Endothelial cell of umbilical vein (primary cell): Measurements from ENCODE around the gene SMC4. TPM values are rescaled to one million over a fixed set of nuclear protein-coding genes. Genes with fewer than 3 reads are reported as not detected.

Source experiments
- BruUV-seq: library from RNA; stranded (reverse); fragments of 400-500 nt; replicated peaks from 2 replicates; lab custom pipeline; 2021; lab: Mats Ljungman, UMichigan
- CTCF ChIA-PET: fragments of 300-600, 350-600 bp; sonication (Branson Sonifier 250); formaldehyde crosslinking; loops from one replicate; lab custom pipeline; 2021; ENCODE audit warnings: antibody characterized with exemption, inconsistent platforms; lab: Charles Lee
- POLR2A ChIA-PET: fragments of 300-600, 350-600 bp; sonication (Branson Sonifier 250); formaldehyde crosslinking; loops from one replicate; lab custom pipeline; 2021; ENCODE audit warnings: antibody characterized with exemption, inconsistent platforms; lab: Charles Lee
- DNase-seq: peaks from one replicate; pipeline ENCODE4 v3.0.0-alpha.2; 2011; ENCODE audit warnings: low read depth, low spot score
- FAIRE-seq: peaks from 2 replicates; lab custom pipeline; 2011; peaks lifted over from hg19 to GRCh38; lab: Jason Lieb, UNC
- H2AFZ ChIP-seq: 2 replicates; pipeline ENCODE4 v1.6.0; 2012; ENCODE audit warnings: low read depth, low read length, control low read depth, inconsistent platforms
- H3K27ac ChIP-seq: 2 replicates; pipeline ENCODE4 v1.5.1; 2011; ENCODE audit warnings: low read depth, mild to moderate bottlenecking, control low read depth, low read length, moderate library complexity; ENCODE audit not compliant: insufficient read depth
- H3K27me3 ChIP-seq, 2 experiments: 2 replicates each; pipeline versions ENCODE4 v1.6.0 to v1.6.1; 2011; ENCODE audit warnings: low read length in 2 of 2, mixed read lengths in 1 of 2; ENCODE audit not compliant: control insufficient read depth in 2 of 2, insufficient read depth in 2 of 2
- H3K36me3 ChIP-seq, 2 experiments: 2 replicates in 1 of 2; 3 replicates in 1 of 2; pipeline ENCODE4 v1.5.1; 2011; ENCODE audit warnings: low read length in 2 of 2, mild to moderate bottlenecking in 1 of 2, moderate library complexity in 1 of 2; ENCODE audit not compliant: control insufficient read depth in 2 of 2, insufficient read depth in 2 of 2; ENCODE audit errors: extremely low read depth in 1 of 2
- H3K4me1 ChIP-seq: 3 replicates; pipeline ENCODE4 v1.5.1; 2011; ENCODE audit warnings: mild to moderate bottlenecking, low read length; ENCODE audit not compliant: control insufficient read depth, insufficient read depth; ENCODE audit errors: extremely low read depth
- H3K4me2 ChIP-seq: 2 replicates; pipeline ENCODE4 v1.6.1; 2011; ENCODE audit warnings: low read length, control low read depth, mixed read lengths; ENCODE audit not compliant: insufficient read depth
- H3K4me3 ChIP-seq, 3 experiments: fragments of 200-600 bp in 1 of 3; sonication (generic), shearing (Covaris generic) in 1 of 3; replicated peaks in 1 of 3; 2 replicates each; pipeline ENCODE4 v1.5.1; 2011 to 2016; ENCODE audit warnings: control low read depth in 3 of 3, low read length in 3 of 3, mild to moderate bottlenecking in 2 of 3, inconsistent platforms in 1 of 3, low read depth in 1 of 3, moderate library complexity in 1 of 3; ENCODE audit not compliant: insufficient read depth in 1 of 3
- H3K79me2 ChIP-seq: 2 replicates; pipeline ENCODE4 v1.6.0; 2012; ENCODE audit warnings: low read length, inconsistent platforms; ENCODE audit not compliant: control insufficient read depth, insufficient read depth
- H3K9ac ChIP-seq: replicated peaks from 2 replicates; pipeline ENCODE3; 2011; ENCODE audit warnings: low read length, control low read depth; ENCODE audit not compliant: insufficient read depth; ENCODE audit errors: extremely low read depth
- H3K9me1 ChIP-seq: replicated peaks from 3 replicates; pipeline ENCODE4 v1.6.0; 2011; ENCODE audit warnings: mild to moderate bottlenecking, low read length; ENCODE audit not compliant: control insufficient read depth, insufficient read depth; ENCODE audit errors: extremely low read depth
- H3K9me3 ChIP-seq: replicated peaks from 2 replicates; pipeline ENCODE4 v1.5.1; 2012; ENCODE audit warnings: low read length, inconsistent platforms; ENCODE audit not compliant: control insufficient read depth, insufficient read depth
- H4K20me1 ChIP-seq: replicated peaks from 2 replicates; pipeline ENCODE3; 2011; ENCODE audit warnings: mild to moderate bottlenecking, low read length; ENCODE audit not compliant: control insufficient read depth, insufficient read depth; ENCODE audit errors: extremely low read depth
- CTCF ChIP-seq, 2 donors: IDR thresholded peaks; 1 replicate in 1 of 2; 2 replicates in 1 of 2; pipeline ENCODE4 v1.5.1; 2011; ENCODE audit warnings: low read length in 2 of 2, mild to moderate bottlenecking in 2 of 2, moderate library complexity in 2 of 2, control low read depth in 1 of 2, inconsistent platforms in 1 of 2, low read depth in 1 of 2; ENCODE audit not compliant: insufficient read depth in 1 of 2; ENCODE audit errors: extremely low read depth in 1 of 2
- GATA2 ChIP-seq: IDR thresholded peaks from 2 replicates; pipeline ENCODE4 v1.7.0; 2011; ENCODE audit warnings: low read depth, mild to moderate bottlenecking, moderate library complexity, mixed read lengths, low read length; ENCODE audit not compliant: insufficient read length, insufficient read depth
- JUN ChIP-seq: IDR thresholded peaks from 2 replicates; pipeline ENCODE4 v1.6.1; 2011; ENCODE audit warnings: borderline replicate concordance, low read depth; ENCODE audit not compliant: insufficient read length, insufficient read depth
- MYC ChIP-seq: IDR thresholded peaks from one replicate; pipeline ENCODE4 v1.6.1; 2011; ENCODE audit warnings: mild to moderate bottlenecking, low read depth, low read length
- dilution Hi-C: fragments of 300-500 bp; cut with MboI; formaldehyde crosslinking; loops from one replicate; pipeline ENCODE4 v1.15.0; 2019; ENCODE audit warnings: low sequenced_read_pairs; ENCODE audit not compliant: extremely low pct_ligation_motif_present
- intact Hi-C: fragments of 100-400 bp; cut with micrococcal nuclease; formaldehyde crosslinking; loops from one replicate; pipeline ENCODE4 v1.10.0; 2022
- polyA plus RNA-seq, 4 experiments: library from polyadenylated mRNA; depleted of rRNA in 3 of 4; stranded (reverse) in 3 of 4; unstranded in 1 of 4; fragments of >200 nt; gene quantifications; 2 replicates each; pipeline versions ENCODE4 v1.2.1 to v1.2.3, GENCODE V29; 2011 to 2012; ENCODE audit warnings: missing spikeins in 1 of 4
- total RNA-seq: library from RNA; stranded (reverse); gene quantifications from 2 replicates; pipeline ENCODE4 v1.2.3, GENCODE V29; 2021

Gene SMC4
- total and polyA plus RNA-seq, 2 donors (not counting 3 experiments of a cell fraction or from before 2014, with no cell fraction given): 32.1 to 153 TPM

DNA sequence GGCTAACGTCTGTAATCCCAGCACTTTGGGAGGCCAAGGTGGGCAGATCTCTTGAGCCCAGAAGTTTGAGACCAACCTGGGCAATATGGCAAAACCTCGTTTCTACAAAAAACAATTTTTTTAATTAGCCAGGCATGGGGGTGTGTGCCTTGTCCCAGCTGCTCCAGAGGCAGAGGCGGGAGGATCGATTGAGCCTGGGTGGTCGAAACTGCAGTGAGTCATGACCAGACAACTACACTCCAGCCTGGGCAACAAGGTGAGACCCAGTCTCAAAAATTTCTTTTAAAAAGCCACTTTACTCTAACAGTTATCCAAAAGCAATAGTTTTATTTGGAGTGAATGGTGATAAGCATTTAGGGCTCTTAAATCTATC is 37.6 kb downstream of the SMC4 start:
- BruUV-seq: no TSS peak
- H3K36me3 ChIP-seq: peaks cover 3 to 28% of the 10 kb centered on the region in 2 experiments

More for the DNA sequence above, 37.6 kb downstream of the SMC4 start:
- Histone ChIP-seq H3K79me2 (peaks cover 87% of the 10 kb centered on the region), H4K20me1 (no peaks in the 10 kb centered on the region), H3K4me2 (no peak overlapping the region), H3K4me3 (no peak overlapping the region), H3K9ac (no peak overlapping the region), H3K9me1 (no peaks in the 10 kb centered on the region), H3K27me3 (no peaks in the 10 kb centered on the region), H2AFZ (no peak overlapping the region), H3K27ac (no peak overlapping the region), H3K4me1 (no peaks in the 10 kb centered on the region), H3K9me3 (no peaks in the 10 kb centered on the region)
- dilution Hi-C loops: no loop called here
- FAIRE-seq (no peak), DNase-seq (no peak)
- CTCF ChIA-PET: no interaction called here
- TF ChIP-seq CTCF (IDR thresholded peaks at IDR 0.05; ENCODE audit: extremely low read depth in 1 of 2, insufficient read depth in 1 of 2, low read depth in 1 of 2, low read length in 2 of 2) (no peak), GATA2 (no peak), JUN (no peak), MYC (no peak)
- POLR2A ChIA-PET: no interaction called here
- intact Hi-C loops: loop anchor here (2.0 kb wide), 1 partner anchor 18 kb away; no protein-coding TSS in a partner anchor
